CD14-positive monocyte (primary cell): ENCODE measurements around the gene ABT1. TPM values are rescaled to one million over a fixed set of nuclear protein-coding genes. Genes with fewer than 3 reads are reported as not detected.
A peak's percentile ranks its signal among the peaks of the same experiment; 100 is the strongest.

Source experiments
- DNase-seq, 3 donors: peaks; one replicate each; pipeline ENCODE4 v3.0.0-alpha.2; 2011 to 2022
- H2AFZ ChIP-seq: 2 replicates; pipeline ENCODE4 v1.6.0; 2012; ENCODE audit warnings: mild to moderate bottlenecking, low read depth, low read length, inconsistent platforms; ENCODE audit not compliant: insufficient read depth, poor library complexity, severe bottlenecking
- H3K27ac ChIP-seq, 2 donors: 1 replicate in 1 of 2; 2 replicates in 1 of 2; pipeline ENCODE4 v1.5.1; 2012 to 2013; ENCODE audit warnings: low read length in 2 of 2, control low read depth in 1 of 2, inconsistent platforms in 1 of 2, low read depth in 1 of 2, mild to moderate bottlenecking in 1 of 2
- H3K27me3 ChIP-seq, 2 donors: one replicate each; pipeline versions ENCODE4 v1.6.0 to v1.6.1; 2011 to 2013; ENCODE audit warnings: low read length in 2 of 2; ENCODE audit not compliant: control insufficient read depth in 2 of 2, insufficient read depth in 2 of 2
- H3K36me3 ChIP-seq, 2 donors: replicated peaks in 1 of 2; 1 replicate in 1 of 2; 2 replicates in 1 of 2; pipeline versions ENCODE4 v1.5.1 to v1.6.1; 2012 to 2013; ENCODE audit warnings: low read length in 2 of 2, control low read depth in 1 of 2, inconsistent platforms in 1 of 2, mild to moderate bottlenecking in 1 of 2; ENCODE audit not compliant: insufficient read depth in 2 of 2, control insufficient read depth in 1 of 2
- H3K4me1 ChIP-seq, 2 donors: 1 replicate in 1 of 2; 2 replicates in 1 of 2; pipeline versions ENCODE4 v1.5.1 to v1.6.1; 2012 to 2013; ENCODE audit warnings: low read length in 2 of 2, control low read depth in 1 of 2, inconsistent platforms in 1 of 2, mild to moderate bottlenecking in 1 of 2, moderate library complexity in 1 of 2; ENCODE audit not compliant: insufficient read depth in 2 of 2, control insufficient read depth in 1 of 2
- H3K4me2 ChIP-seq: replicated peaks from 2 replicates; pipeline ENCODE3; 2012; ENCODE audit warnings: low read length, moderate library complexity, mild to moderate bottlenecking; ENCODE audit not compliant: poor library complexity, severe bottlenecking; ENCODE audit errors: extremely low read depth
- H3K4me3 ChIP-seq, 3 experiments: fragments of 200-600 bp in 1 of 3; sonication (generic) in 1 of 3; replicated peaks in 1 of 3; 1 replicate in 2 of 3; 2 replicates in 1 of 3; pipeline ENCODE4 v1.5.1; 2011 to 2013; ENCODE audit warnings: low read length in 3 of 3, mild to moderate bottlenecking in 3 of 3, control low read depth in 2 of 3, low read depth in 2 of 3, inconsistent platforms in 1 of 3, moderate library complexity in 1 of 3
- H3K79me2 ChIP-seq: 2 replicates; pipeline ENCODE4 v1.6.0; 2012; ENCODE audit warnings: mild to moderate bottlenecking, control low read depth, inconsistent platforms, low read length, moderate library complexity; ENCODE audit not compliant: insufficient read depth
- H3K9ac ChIP-seq: 2 replicates; pipeline ENCODE4 v1.6.0; 2017; ENCODE audit warnings: low read length, mild to moderate bottlenecking; ENCODE audit not compliant: insufficient read depth, poor library complexity, severe bottlenecking
- H3K9me3 ChIP-seq, 2 donors: replicated peaks in 1 of 2; 1 replicate in 1 of 2; 2 replicates in 1 of 2; pipeline versions ENCODE4 v1.5.1 to v1.6.1; 2012 to 2013; ENCODE audit warnings: low read length in 2 of 2, control low read depth in 1 of 2; ENCODE audit not compliant: control insufficient read depth in 1 of 2, insufficient read depth in 1 of 2
- H4K20me1 ChIP-seq: 2 replicates; pipeline ENCODE4 v1.6.0; 2012; ENCODE audit warnings: mild to moderate bottlenecking, low read length, control low read depth, moderate library complexity; ENCODE audit not compliant: insufficient read depth
- H3K27ac Mint-ChIP-seq, 7 donors: one replicate each; pipeline ENCODE4 v1.8.0; 2020; ENCODE audit warnings: mild to moderate bottlenecking in 7 of 7, mixed read lengths in 7 of 7, moderate library complexity in 6 of 7, inconsistent platforms in 2 of 7
- H3K27me3 Mint-ChIP-seq, 3 donors: one replicate each; pipeline ENCODE4 v1.8.0; 2021 to 2022; ENCODE audit warnings: low read depth in 3 of 3, mild to moderate bottlenecking in 3 of 3, mixed read lengths in 3 of 3, moderate library complexity in 3 of 3, inconsistent platforms in 1 of 3
- H3K36me3 Mint-ChIP-seq, 2 donors: one replicate each; pipeline ENCODE4 v1.8.0; 2020; ENCODE audit warnings: mixed read lengths in 2 of 2, inconsistent platforms in 1 of 2, mild to moderate bottlenecking in 1 of 2
- H3K4me1 Mint-ChIP-seq: one replicate; pipeline ENCODE4 v1.8.0; 2020; ENCODE audit warnings: mild to moderate bottlenecking, mixed read lengths
- H3K4me3 Mint-ChIP-seq, 2 donors: one replicate each; pipeline ENCODE4 v1.8.0; 2020; ENCODE audit warnings: mild to moderate bottlenecking in 2 of 2, mixed read lengths in 2 of 2, moderate library complexity in 1 of 2
- H3K9me3 Mint-ChIP-seq, 7 donors: one replicate each; pipeline ENCODE4 v1.8.0; 2020 to 2022; ENCODE audit warnings: mixed read lengths in 7 of 7, mild to moderate bottlenecking in 6 of 7, moderate library complexity in 6 of 7, inconsistent platforms in 2 of 7
- CTCF ChIP-seq: fragments of 200-600 bp; IDR thresholded peaks from one replicate; pipeline ENCODE4 v1.8.0; 2022; ENCODE audit warnings: antibody characterized with exemption, mild to moderate bottlenecking
- WGBS: methylation state at CpG from one replicate; pipeline ENCODE4 v1.1.5; 2013; ENCODE audit warnings: missing lambda C conversion rate; ENCODE audit not compliant: insufficient coverage; 5-methylcytosine and 5-hydroxymethylcytosine counted together
- intact Hi-C, 2 donors: fragments of 100-400 bp; cut with micrococcal nuclease; formaldehyde crosslinking; loops; one replicate each; pipeline versions ENCODE4 v1.15.0 to v1.15.1; 2023
- polyA plus RNA-seq, 3 donors: library from polyadenylated mRNA; depleted of rRNA in 1 of 3; unstranded in 2 of 3; stranded (reverse) in 1 of 3; fragments of 300-500 nt in 2 of 3; fragments of >200 nt in 1 of 3; fragmentation: Illumina TruSeq in 2 of 3; gene quantifications; 1 replicate in 2 of 3; 2 replicates in 1 of 3; pipeline ENCODE4 v1.2.3, GENCODE V29; 2012 to 2021

Gene ABT1
- polyA plus RNA-seq, 3 donors, result 11.6 to 40.6 (median 31.7) TPM

DNA sequence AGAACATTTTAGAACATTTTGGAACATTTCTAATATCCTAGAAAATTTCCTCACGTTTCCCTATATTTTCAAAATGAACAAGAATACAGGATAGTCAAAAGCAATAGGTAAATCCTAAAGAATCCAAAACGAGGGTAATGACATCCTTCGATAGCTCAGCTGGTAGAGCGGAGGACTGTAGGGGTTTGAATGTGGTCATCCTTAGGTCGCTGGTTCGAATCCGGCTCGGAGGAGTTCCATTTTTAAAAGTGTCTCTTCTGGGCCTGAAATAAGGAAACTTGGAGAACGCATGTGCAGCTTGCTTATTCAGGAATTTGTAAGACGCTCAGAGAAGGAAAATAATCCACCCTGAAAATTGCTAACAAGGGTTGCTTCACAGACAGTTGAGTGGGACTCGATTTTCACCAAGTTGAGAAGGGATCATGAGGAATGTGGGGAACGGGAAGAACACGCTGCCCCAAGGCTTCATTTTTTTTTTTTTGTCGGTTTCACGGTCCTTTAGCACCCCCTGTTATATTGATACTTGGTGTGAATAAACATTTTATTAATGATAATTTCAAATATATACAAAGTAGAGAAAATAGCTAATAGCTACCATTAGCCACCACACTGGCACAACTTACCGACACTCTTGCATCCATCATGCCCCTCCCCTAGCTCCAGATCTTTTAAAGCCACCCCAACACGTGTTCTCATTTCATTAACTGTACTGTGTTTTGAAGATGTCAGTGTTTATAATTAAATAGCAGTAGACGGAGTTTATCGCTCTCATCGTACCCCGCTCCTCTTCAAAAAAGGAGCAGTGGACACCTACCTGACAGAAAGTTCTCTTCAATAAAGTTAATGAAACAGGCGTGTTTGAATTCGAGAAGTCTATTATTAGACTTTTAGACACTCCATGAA is 1.8 kb upstream of the ABT1 start:
- Histone ChIP-seq H3K4me1 (peaks cover 19 to 39% of the 10 kb centered on the region in 2 donors), H3K79me2 (peaks cover 17% of the 10 kb centered on the region), H3K27ac (no peak overlapping the region), H3K36me3 (peaks cover 19 to 20% of the 10 kb centered on the region in 2 donors), H3K4me2 (peak overlapping the region; percentile 96), H3K9ac (no peak overlapping the region), H3K27me3 (peaks cover 21 to 31% of the 10 kb centered on the region in 2 donors), H3K9me3 (no peaks in the 10 kb centered on the region), H2AFZ (no peak overlapping the region), H4K20me1 (no peaks in the 10 kb centered on the region), H3K4me3 (peak overlapping the region in 1 of 3 experiments; percentile 94)
- Mint-ChIP-seq H3K36me3 (peaks cover 21 to 22% of the 10 kb centered on the region in 2 donors), H3K4me3 (peak overlapping the region in 1 of 2 donors; percentile 67), H3K4me1 (peaks cover 28% of the 10 kb centered on the region), H3K27ac (no peak overlapping the region), H3K27me3 (peaks cover 19 to 29% (median 27%) of the 10 kb centered on the region in 3 donors), H3K9me3 (peaks cover 0 to 6% (median 2%) of the 10 kb centered on the region in 7 donors)
- DNase-seq, result peak in 2 of 3 donors; percentile 23 to 29
- no peak for TF ChIP-seq CTCF
- intact Hi-C loops, result loop anchor here (1.0 to 10.0 kb wide), 3 partner anchors 21 to 550 kb away; a partner anchor contains a TSS
- 12% methylated on average over 6 of the region's 23 CpGs for WGBS

DNA sequence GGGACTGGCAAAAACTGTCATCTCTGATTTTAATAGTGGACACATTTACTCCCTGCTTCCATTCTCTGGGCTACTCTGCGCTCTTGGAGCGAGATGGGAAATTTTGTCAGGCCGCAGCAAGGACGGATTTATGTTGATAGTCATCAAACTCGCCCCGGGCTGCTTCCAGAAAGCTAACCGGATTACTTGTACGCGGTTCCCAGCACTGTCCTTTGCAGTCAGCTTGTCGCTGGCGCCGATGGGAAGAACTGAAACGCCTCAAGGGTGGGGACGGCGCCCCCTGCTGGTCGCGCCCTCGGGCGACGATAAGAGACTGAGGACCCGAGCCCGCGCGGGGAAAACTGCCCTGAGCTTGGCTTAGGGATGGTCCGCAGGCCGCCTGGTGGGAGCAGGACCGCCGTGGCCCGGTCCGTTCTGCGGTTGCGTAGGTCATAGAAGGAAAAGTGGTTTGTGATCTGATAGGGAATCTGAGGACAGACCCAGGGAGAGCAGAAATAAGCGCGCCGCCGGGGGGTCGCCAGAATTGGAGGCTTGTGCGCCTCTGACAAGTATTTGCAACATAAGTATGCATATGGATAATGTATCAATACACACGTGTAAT is 984 bp upstream of the ABT1 start:
- peaks cover 28% of the 10 kb centered on the region for H3K4me1 Mint-ChIP-seq
- intact Hi-C loops, result loop anchor here (1.0 to 10.0 kb wide), 3 partner anchors 21 to 549 kb away; a partner anchor contains a TSS
- Histone ChIP-seq H3K4me1 (peaks cover 19 to 39% of the 10 kb centered on the region in 2 donors), H3K4me2 (peak overlapping the region; percentile 96), H3K9me3 (no peaks in the 10 kb centered on the region), H3K36me3 (peaks cover 19 to 24% of the 10 kb centered on the region in 2 donors), H3K27me3 (peaks cover 21 to 31% of the 10 kb centered on the region in 2 donors), H3K9ac (peak overlapping the region; percentile 48), H2AFZ (peak overlapping the region; percentile 72), H4K20me1 (no peaks in the 10 kb centered on the region), H3K79me2 (peaks cover 17% of the 10 kb centered on the region), H3K27ac (peak overlapping the region in 1 of 2 donors; percentile 95), H3K4me3 (peak overlapping the region; percentile 13 to 94 (median 83))
- H3K27ac Mint-ChIP-seq, result no peak overlapping the region
- TF ChIP-seq CTCF, result peak; percentile 99
- H3K4me3 Mint-ChIP-seq, result no peak overlapping the region
- H3K9me3 Mint-ChIP-seq, result peaks cover 0 to 6% (median 2%) of the 10 kb centered on the region in 7 donors
- peaks cover 19 to 26% (median 25%) of the 10 kb centered on the region in 3 donors for H3K27me3 Mint-ChIP-seq
- 0% methylated on average over 31 of the region's 39 CpGs for WGBS
- peak; percentile 76 to 88 (median 83) for DNase-seq
- H3K36me3 Mint-ChIP-seq, result peaks cover 25 to 29% of the 10 kb centered on the region in 2 donors
